HG03108 (cell line): Measurements from ENCODE around the gene HOXB7.

Experiments
- ATAC-seq: cut with Tn5 transposase; IDR thresholded peaks from one replicate; pipeline ENCODE4 v1.9.1; 2021; ENCODE audit warnings: moderate library complexity; ENCODE audit not compliant: unreplicated experiment

Gene HOXB7

DNA sequence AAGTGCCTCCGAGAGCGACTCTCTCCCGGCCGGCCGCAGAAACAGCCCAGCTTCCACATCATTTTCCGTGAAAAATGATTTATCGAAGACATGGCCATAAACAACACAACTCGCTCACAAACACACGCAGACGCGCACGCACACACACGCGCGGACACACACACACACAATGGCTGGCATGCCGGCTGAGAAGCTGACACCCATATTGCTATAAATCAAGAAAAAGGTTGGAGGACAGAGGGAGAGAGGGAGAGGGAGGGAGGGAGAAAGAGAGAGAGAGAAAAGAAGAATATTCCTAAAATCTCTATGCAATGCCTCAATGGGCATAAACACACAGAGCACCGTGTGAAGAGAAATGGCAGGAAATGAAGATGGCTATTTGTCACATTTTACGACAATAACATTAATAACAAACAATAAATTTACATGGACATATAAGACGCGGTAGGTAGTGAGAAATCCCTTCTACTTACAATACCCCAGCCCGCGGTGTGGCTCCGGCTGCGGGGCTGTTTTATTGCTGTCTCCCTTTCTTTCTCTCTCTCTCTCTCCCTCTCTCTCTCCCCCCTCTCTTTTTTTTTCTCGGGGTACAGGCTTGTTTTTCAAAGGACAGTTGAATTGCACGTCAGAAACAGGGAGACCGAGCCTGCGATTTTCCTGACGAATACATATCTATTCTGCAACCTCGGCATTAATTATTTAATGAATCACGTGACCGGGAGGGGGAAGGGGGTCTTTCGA, 42.1 kb downstream of the HOXB7 start:
- no peak for ATAC-seq

DNA sequence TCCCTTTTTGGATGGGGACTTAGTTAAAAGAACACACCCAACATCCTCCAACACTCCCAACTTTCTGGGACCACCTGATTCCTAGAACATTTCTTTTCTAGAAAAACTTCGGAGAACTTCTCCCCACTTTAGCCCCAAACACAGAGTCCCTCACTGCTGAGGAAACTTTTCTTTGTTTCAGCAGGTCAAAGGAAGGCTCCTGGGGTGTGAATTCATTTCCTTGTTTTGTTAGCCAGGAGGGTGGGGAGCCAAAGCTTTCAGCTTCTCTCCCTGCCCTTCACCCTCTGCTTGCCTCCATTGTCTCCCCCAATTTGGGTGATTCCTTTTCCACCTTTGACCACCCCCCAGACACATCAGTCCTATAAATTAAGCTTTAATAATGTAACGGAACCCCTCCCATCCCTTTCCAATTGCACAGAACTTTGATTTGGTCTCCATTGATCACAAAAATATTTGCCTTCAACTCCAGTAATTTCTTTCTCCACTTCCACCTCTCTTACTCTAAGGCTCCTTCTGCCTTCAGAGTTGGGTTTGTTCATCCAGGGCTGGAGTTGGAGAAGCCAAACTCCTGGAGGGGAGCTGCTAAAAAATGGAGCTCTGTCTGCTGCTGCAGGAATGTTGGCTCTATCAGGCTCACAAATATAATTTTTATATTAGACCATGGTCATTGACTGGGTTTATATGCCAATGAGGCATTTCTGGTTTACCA, 43.0 kb downstream of the HOXB7 start:
- no peak for ATAC-seq

DNA sequence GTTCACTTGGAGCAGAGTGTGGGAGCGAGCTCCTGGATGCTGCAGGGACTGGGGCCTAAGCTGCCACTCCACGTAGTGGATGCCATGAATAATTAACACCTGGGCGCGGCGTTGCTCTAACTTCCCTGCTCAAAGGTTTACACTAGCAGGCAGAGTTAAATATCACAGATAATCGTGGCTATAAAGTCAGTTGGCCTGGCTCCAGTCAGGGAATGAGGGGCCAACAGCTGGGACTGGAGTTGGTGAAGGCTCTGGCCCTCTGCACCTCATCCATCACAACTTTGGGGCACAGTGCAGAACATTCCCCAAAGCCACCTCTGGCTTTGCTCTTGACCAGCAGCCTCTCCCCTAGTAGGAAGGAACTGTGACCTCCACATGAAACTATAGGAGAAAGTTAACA, 43.6 kb downstream of the HOXB7 start:
- ATAC-seq = no peak

DNA sequence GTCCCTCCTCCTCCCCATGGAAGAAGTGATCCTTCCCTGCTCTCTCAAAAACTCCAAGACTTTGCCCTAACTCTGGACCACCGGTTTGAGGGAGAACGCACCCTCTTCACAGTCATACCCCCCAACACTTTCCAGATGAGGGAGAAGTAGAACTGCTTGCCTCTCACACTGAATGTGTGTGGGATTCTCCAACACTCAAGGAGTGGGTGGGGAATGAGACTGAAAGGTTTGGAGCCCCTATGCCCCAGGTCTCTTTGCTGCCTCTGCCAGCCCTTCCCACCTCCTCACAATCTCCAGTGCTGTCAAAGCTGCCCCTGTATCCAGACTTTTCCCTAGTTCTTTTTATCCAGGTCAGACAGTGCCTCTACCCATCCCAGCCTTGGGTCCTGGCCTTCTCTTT, 44.1 kb downstream of the HOXB7 start:
- no peak for ATAC-seq

DNA sequence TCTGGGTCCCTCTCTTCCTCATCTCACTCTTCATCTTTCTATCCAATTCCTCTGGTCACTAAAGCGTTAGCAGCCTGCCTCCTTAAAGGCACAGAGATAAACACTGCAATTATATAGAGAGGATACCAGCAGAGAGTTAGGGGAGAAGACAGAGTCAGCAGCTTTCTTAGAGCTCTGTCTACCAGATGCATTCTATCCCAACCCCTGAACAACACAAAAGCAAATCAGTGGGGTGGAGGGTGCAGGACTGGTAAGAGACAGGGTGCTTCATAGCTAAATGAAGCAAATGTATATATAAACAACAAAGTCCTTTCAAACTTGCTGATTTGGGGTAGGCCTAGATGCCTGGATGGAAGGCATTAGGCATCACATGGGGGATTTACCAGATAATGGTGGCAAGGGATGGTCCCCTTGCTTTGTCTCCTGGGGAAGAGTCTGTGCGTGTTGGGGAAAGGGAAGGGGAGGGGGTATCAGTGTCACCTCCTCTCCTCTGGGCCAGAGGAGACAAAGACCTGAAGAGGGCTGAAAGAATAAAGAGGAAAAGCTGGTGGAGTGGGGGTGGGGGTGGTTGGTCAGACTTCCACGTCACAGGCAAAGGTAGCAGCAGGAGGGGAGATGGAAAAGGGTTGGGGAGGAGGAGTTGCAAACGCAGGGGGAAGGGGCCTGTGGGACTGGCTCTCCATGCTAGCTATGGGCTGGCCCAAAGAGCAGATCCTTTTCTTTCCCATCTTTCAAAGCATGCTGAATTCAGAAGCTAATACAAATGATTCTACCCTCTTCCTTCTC, 44.7 kb downstream of the HOXB7 start:
- no peak for ATAC-seq

DNA sequence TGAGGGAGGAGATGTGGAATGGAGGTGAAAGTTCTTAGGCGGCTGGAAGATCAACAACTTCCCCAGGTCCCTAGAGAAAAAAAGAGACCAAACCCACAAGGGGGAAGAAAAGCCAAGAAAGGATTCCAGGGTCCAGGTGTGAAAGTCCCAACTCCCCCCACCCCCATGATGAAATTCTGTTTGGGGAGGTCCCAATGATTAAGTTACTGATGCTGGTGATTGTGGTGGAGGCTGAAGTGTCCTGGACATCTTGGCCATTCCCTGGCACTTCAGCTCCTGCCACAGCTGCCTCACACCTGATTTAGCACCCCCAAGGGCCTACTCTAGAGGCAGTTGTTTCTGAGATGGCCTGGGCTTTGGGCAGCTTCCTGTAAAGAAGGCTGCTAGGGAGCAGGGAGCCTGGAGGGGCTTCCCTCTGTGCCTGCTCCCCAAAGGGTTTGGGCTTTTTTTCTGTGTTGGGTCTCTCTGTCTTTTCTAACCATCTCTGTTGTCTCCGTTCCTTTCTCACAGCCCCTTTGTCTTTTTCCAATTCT, 45.7 kb downstream of the HOXB7 start:
- ATAC-seq = no peak

DNA sequence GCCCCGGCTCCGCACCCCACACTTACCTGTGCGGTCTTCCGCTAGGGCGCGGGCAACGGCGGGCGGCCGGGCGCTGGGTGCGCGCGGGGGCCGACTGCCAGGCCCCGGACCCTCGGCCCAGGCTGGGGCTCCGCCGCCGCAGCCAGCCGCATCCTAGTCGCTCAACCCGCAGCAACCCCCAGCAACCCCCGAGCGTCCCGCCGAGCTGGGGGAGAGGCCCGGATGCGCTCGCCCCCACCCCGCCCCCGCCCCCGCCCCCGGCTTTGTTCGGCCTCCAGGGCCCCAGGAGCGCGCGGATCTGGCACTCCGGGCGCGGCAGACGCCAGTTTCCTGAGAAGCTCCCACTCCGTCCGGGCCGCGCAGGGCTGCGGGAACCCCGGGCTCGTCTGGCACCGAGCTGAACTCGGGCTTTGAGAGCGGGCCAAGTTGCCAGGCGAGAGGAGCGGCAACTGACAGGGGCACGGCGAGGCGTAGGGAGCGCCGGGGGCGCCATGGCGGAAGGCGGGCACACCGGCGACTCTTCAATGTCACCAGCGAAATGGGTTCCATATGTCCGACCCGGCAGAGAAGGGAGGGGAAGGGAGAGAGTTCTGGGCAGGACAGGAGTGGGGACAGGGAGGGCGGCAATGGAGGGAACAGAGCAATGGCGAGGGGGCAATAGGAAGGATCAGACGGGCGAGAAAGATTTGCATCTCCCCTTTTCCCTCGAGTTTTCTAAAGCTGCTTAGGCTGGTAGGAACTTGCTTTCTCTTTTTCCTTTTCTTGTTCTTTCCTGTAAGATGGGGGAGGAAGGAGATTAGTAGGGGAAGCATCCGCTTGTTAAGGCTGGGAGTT, 46.4 kb downstream of the HOXB7 start:
- no peak for ATAC-seq

DNA sequence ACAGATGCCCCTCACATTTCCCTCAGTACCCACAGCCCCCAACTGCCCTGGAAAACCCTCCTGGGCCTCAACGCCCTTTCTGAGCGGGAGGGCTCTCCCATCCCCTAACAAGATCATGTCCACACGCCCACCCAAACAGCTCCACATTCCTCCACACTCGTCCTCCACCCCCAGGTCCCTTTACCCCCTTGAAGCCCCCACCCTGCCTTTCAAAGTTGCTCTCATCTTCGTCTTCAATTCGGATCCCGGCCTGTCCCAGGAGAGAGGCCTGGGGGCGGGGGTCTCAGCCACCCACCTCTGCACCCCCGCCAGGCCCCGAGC, 47.0 kb downstream of the HOXB7 start:
- ATAC-seq = no peak

DNA sequence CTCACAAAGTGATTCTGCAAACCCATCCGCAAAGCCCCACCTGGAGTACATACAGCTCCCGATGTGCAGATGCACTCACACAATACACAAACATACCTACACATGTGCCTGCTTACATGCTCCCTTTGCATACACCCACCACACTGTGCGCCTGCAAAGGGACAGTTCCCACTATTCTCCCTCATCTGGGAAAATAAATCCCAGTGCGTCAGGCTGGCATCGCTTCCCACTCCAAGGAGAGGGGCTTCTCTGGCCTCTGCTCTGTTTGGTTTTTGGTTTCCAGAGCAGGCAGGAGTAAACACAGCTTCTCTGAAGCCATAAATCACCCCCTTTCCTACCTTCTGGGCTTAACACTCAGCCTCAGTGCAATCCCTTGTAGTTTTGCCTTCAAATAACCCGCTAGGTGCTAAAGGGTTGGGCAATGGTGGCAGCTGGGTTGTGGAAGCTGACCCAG, 47.4 kb downstream of the HOXB7 start:
- no peak for ATAC-seq

DNA sequence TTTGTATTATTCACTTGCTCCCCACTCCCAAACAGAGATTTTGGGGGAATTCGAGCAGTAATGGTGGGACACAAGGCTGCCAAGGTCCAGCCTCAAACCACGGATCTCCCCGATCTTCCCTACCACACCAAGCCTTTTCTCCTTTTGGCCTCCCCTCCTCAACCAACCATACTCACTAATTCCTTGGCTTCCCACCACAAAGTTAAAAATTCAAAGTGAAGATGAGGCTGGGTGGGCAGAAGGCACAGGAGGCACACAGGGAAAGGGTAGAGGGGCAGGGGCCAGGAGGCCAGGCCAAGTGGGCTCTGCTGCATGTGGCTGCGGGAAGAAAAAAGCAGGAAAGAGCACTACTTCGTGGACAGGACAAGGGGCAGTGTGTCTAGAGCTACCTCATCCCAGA, 47.9 kb downstream of the HOXB7 start:
- no peak for ATAC-seq

DNA sequence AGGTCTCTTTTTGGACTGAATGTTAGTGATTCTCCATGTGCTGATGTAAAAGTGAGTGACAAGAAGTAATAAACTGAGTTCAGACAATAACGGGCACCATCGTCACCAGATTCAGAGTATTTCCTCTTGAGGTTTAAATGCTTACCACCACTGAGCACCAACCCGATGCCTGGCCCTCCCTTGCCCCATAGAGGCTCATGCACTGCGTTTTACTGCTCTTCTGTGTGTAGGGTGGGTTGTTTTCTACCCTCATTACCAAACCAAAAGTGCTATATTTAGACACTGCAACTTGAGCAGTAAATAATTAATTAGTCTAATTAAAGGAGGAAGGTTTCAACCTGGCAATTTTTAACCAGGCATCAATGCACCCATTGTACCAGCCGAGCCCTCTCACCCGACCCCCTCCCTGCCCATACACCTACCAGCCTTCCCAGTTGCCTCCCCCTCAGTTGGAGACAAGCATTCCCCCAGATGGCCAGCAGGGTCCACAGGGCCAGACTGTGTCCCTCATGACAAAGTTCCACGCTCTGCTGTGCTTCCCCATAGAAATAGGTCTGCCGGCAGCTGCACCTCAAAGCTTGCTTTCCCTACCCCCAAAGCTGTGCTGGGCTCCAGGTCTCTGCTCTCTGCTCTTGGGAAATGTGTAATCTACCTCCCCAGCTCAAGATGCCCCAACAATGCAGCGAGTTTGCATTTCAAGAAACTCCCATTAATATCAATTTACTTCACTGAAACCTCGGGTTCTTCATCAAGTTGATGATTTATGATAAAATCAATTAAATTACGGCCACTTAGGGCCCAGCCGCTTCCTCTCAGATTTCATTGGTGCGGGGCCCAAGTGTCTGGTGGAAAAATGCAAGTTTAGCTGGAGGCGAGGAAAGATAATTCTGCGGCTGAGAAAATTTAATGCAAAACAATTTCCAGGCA, 48.7 kb downstream of the HOXB7 start:
- ATAC-seq = peak; percentile 60

DNA sequence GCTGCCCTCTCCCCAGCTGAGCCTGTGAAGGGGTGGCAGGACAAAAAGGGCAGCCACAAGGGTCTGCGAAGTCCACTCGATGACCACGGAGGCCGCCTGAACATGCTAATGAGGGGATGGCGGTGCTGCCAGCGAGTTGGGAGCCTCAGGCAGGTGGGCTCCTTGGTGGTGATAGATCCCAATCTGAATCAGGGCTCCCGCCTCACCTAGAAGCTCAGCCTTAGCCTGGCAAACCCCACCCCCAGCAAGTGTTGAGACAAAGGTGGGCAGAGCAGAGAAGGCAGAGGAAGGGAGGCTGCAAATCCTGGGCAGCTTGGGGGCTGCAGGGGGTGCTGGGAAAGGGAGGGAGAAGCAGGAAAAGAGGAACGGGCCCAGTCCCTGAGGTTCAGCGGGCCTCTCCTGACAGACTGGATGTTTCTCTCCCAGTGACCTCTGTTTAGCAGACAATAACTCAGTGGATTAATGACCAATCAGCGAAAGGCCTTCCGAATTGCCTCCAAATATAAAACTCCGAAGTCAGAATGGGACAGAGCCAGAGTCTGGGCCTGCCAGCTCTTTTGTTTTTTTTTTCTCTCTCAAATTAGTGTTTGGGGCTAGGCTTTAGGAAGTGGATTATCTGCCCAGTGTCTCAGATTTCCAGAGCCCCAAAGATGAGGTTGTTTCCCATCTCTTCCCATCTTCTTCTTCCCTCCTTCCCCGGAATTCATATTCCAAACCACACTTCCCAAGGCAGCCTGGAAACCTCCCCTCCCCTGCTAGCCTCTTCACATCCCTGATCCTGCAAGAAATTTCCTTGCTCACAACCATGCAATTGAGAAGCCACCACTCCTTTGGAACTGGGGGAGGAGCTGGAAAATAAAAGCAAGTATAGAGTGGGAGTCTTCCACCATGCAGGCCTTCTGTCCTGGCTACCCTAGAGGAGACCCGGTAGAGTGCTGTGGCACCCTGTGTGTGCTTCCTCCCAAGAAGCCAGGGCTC, 50.7 kb downstream of the HOXB7 start:
- no peak for ATAC-seq

DNA sequence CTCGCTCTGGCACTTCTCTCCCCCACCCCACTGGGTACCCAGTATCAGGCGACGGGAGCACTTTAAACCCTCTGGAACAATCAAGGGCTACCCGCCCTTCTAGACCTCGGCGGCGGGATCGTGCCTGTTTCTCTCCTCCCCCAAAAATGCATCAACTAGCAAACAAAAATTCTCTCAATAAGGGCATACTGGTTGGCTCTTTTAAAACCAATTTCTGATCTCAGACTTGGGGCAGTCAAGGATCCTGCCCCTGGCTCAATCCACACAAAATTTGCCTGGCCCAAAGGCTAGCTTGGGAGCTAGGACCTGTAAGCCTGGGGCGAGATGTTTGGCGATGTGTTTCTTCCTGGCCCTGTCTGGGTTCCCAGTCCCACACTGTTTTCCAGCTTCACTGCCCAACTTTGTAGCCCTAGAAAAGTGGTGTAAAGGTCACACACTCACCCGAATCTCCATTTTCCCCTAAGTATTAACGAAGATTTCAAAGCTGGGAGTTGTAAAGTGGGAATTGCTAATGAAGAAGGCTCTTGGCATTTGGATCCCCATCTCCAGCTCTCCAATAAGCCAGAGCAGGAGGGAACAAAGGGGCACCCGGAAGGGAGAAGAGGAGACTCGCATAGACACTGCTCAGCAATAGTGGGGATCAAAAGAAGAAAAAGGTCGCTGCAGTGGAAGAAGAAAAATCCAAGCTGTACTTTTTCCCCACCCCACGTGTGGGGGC, 51.5 kb downstream of the HOXB7 start:
- ATAC-seq = no peak

DNA sequence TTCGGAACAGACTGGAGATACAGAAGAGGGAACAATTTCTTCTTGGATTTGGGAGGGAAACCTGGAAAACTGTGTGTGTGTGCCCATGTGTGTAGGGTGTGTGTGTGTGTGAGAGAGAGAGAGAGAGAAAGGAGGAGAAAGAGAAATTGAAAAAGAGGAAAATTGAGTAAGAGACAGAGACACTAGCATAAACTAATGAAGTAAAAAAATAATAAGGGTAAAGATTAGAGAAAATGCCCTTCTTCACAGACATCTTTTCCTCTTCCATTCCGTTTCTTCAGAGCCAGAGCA, 52.0 kb downstream of the HOXB7 start:
- no peak for ATAC-seq

DNA sequence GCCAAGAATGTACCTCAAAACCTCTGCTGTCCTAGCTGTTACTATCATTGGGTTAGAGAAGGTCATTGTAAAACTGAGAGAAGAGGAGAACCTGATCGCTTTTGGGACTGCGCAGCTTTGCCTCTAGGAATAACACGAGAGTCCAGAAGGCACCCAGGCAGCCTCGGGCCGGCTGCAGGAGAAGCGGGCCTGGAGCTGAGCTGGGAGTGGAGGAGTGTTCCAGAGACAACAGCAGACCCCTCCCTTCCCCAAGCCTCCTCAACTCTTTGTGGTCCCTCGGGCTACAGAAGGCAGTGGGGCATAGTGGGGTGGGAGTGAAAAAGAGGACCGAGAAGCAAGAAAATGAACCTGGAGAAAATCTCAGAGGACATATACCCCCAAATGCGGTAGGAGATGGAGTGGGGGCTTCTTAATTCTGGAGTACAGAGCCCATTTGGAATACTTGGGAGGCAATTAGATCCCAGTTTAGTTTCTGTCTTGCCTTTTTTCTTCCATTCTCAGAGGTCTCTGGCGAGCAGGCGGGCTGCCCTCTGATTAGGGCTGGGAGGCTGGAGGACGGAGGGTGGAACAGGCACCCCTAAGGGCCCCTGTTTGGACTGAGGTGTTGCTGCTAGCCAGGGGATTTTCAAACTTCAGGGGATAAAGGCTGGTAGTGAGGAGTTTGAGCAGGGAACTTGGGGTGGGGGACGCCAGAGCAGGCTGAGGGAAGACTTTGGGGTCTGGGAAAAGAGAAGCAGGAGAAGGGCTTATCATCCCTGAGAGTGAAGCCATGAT, 52.6 kb downstream of the HOXB7 start:
- ATAC-seq = no peak
